HepG2 (cell line): ENCODE data around the gene NF2. TPM values are rescaled to one million over a fixed set of nuclear protein-coding genes. Genes with fewer than 3 reads are reported as not detected.

Experiments
- DMAP1 ChIP-seq: IDR thresholded peaks from 2 replicates; pipeline ENCODE4 v1.6.1; 2016
- ELF3 ChIP-seq: IDR thresholded peaks from 2 replicates; pipeline ENCODE4 v1.6.1; 2016; ENCODE audit warnings: missing genetic modification reagents, missing compliant biosample characterization
- JARID2 ChIP-seq: sonication (generic); formaldehyde crosslinking; IDR thresholded peaks from 2 replicates; pipeline ENCODE4 v1.8.1; 2023; ENCODE audit warnings: missing genetic modification reagents, inconsistent platforms; ENCODE audit not compliant: insufficient replicate concordance
- MLX ChIP-seq: IDR thresholded peaks from 2 replicates; pipeline ENCODE4 v1.6.1; 2016
- MTERF4 ChIP-seq: sonication (generic); formaldehyde crosslinking; IDR thresholded peaks from 2 replicates; pipeline ENCODE4 v1.8.0; 2023; ENCODE audit warnings: mild to moderate bottlenecking, missing genetic modification reagents
- MYNN ChIP-seq: sonication (generic); formaldehyde crosslinking; IDR thresholded peaks from 2 replicates; pipeline ENCODE4 v1.4.0; 2020; ENCODE audit warnings: mild to moderate bottlenecking, low read depth, missing genetic modification reagents
- PHF8 ChIP-seq: sonication (generic); formaldehyde crosslinking; IDR thresholded peaks from 2 replicates; pipeline ENCODE4 v1.5.0; 2020; ENCODE audit warnings: missing genetic modification reagents
- RBM22 ChIP-seq: fragments of 200-400 bp; formaldehyde crosslinking; optimal IDR thresholded peaks from 2 replicates; pipeline ENCODE3; 2017; ENCODE audit warnings: mild to moderate bottlenecking, low read length, moderate library complexity
- SP5 ChIP-seq: IDR thresholded peaks from 2 replicates; pipeline ENCODE4 v1.6.1; 2016; ENCODE audit warnings: low read depth, borderline replicate concordance
- ZBTB38 ChIP-seq: sonication (generic); formaldehyde crosslinking; IDR thresholded peaks from 2 replicates; pipeline ENCODE4 v1.5.1; 2020; ENCODE audit warnings: mild to moderate bottlenecking, missing genetic modification reagents
- ZFP36L1 ChIP-seq: sonication (generic); formaldehyde crosslinking; IDR thresholded peaks from 2 replicates; pipeline ENCODE4 v1.8.0; 2022; ENCODE audit warnings: mild to moderate bottlenecking, missing genetic modification reagents, moderate library complexity
- ZNF468 ChIP-seq: sonication (generic); formaldehyde crosslinking; IDR thresholded peaks from 2 replicates; pipeline ENCODE4 v1.8.0; 2022; ENCODE audit warnings: mild to moderate bottlenecking, moderate library complexity, missing genetic modification reagents
- ZNF607 ChIP-seq: sonication (generic); formaldehyde crosslinking; IDR thresholded peaks from 2 replicates; pipeline ENCODE4 v1.5.1; 2020; ENCODE audit warnings: missing genetic modification reagents, mild to moderate bottlenecking, borderline replicate concordance
- ZNF704 ChIP-seq: sonication (generic); formaldehyde crosslinking; IDR thresholded peaks from 2 replicates; pipeline ENCODE4 v1.8.1; 2023; ENCODE audit warnings: mild to moderate bottlenecking, inconsistent platforms, moderate library complexity, missing genetic modification reagents, borderline replicate concordance
- ZNF761 ChIP-seq: sonication (generic); formaldehyde crosslinking; conservative IDR thresholded peaks from 2 replicates; pipeline ENCODE4 v1.4.0; 2020; ENCODE audit warnings: mild to moderate bottlenecking, missing genetic modification reagents
- ZNF816 ChIP-seq: sonication (generic); formaldehyde crosslinking; IDR thresholded peaks from 2 replicates; pipeline ENCODE4 v1.8.0; 2022; ENCODE audit warnings: missing genetic modification reagents, mild to moderate bottlenecking, borderline replicate concordance
- ZSCAN31 ChIP-seq: sonication (generic); formaldehyde crosslinking; IDR thresholded peaks from 2 replicates; pipeline ENCODE4 v1.5.0; 2020; ENCODE audit warnings: low read depth, mild to moderate bottlenecking, missing genetic modification reagents
- polyA plus RNA-seq, 8 experiments: library from polyadenylated mRNA; depleted of rRNA in 3 of 8; stranded (reverse) in 7 of 8; unstranded in 1 of 8; fragments of >200 nt; fragmentation: Illumina TruSeq in 4 of 8; extraction: Trizol in 4 of 8; gene quantifications; 2 replicates each; pipeline versions ENCODE4 v1.2.1 to v1.2.3, GENCODE V29; 2011 to 2016; ENCODE audit warnings: low read depth in 4 of 8, missing spikeins in 1 of 8, mixed read lengths in 1 of 8; ENCODE audit not compliant: insufficient read depth in 1 of 8
- total RNA-seq, 5 experiments: library from RNA; depleted of rRNA; stranded (reverse); fragments of >200 nt; fragmentation: Illumina TruSeq; extraction: Trizol; gene quantifications; 2 replicates each; pipeline ENCODE4 v1.2.3, GENCODE V29; 2016; ENCODE audit warnings: low read depth in 1 of 5
- TF ChIP-seq, protein P1 (sequence below): sonication (generic); formaldehyde crosslinking; conservative IDR thresholded peaks from 2 replicates; pipeline ENCODE4 v1.4.0; 2020; ENCODE audit warnings: missing genetic modification reagents
- TF ChIP-seq, protein P2 (sequence below): IDR thresholded peaks from 2 replicates; pipeline ENCODE4 v1.6.1; 2016; ENCODE audit warnings: missing compliant biosample characterization, missing genetic modification reagents, borderline replicate concordance
- TF ChIP-seq, protein P3 (sequence below): sonication (generic); formaldehyde crosslinking; IDR thresholded peaks from 2 replicates; pipeline ENCODE4 v1.4.0; 2020; ENCODE audit warnings: missing genetic modification reagents
- TF ChIP-seq, protein P4 (sequence below): sonication (generic); IDR thresholded peaks from 2 replicates; pipeline ENCODE4 v1.6.1; 2016; ENCODE audit warnings: low read depth, borderline replicate concordance

The NF2 gene
- total and polyA plus RNA-seq, 2 of the 13 experiments (the other 11 are each of a cell fraction or from before 2014, with no cell fraction given): 9.3 to 33.3 TPM

DNA sequence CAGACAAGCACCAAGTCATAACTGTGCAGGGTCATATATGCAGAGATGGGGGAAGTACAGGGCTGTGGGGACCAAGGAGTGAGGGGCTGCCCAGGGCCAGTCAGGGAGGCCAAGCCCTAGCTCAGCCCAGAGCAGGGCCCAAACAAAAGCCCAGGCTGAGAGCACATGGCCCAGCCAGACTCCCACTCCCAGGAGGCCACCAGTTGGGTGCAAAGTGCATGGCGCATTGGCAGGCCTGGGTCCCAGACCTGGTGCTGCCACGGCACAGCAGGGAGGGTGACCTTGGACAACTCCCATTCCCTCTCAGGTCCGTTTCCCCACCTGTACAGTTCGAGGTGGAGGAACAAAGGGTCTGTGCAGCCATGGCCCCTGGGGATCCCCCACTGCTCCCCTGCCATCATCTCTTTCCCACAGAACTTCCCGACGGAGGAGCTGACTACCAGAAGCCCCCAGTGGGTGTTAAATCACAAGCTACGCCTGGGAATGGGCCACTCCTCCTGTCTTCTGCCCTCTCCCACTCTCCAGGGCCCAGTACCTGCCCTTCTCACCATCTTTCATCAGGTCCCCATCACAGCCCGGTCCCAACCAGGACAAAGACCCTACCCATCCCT lies 23.1 kb upstream of the NF2 start (continued):
- TF ChIP-seq ZSCAN31 (CRISPR knock-in tag) (peak; percentile 71), MLX (CRISPR knock-in tag) (peak; percentile 87), ZFP36L1 (CRISPR knock-in tag) (0 out of 2 replicates have a peak, but pooled peaks have one; percentile 85), PHF8 (CRISPR knock-in tag) (peak; percentile 63; the same call in 1 of the 2 replicates), SP5 (CRISPR knock-in tag) (no peak; the same call in 1 of the 2 replicates), JARID2 (CRISPR knock-in tag) (peak; percentile 86), ZBTB38 (CRISPR knock-in tag) (peak; percentile 71; the same call in 1 of the 2 replicates), ZNF761 (CRISPR knock-in tag) (peak; percentile 78; the same call in 1 of the 2 replicates), ZNF704 (0 out of 2 replicates have a peak, but pooled peaks have one; percentile 55), MTERF4 (CRISPR knock-in tag) (no peak; the same call in 1 of the 2 replicates), DMAP1 (CRISPR knock-in tag) (peak; percentile 99), ZNF607 (peak; percentile 84), RBM22 (peak; percentile 53), MYNN (no peak), ELF3 (CRISPR knock-in tag) (peak; percentile 78), ZNF468 (CRISPR knock-in tag) (no peak), ZNF816 (peak; percentile 79)
- TF ChIP-seq, protein P1, sequence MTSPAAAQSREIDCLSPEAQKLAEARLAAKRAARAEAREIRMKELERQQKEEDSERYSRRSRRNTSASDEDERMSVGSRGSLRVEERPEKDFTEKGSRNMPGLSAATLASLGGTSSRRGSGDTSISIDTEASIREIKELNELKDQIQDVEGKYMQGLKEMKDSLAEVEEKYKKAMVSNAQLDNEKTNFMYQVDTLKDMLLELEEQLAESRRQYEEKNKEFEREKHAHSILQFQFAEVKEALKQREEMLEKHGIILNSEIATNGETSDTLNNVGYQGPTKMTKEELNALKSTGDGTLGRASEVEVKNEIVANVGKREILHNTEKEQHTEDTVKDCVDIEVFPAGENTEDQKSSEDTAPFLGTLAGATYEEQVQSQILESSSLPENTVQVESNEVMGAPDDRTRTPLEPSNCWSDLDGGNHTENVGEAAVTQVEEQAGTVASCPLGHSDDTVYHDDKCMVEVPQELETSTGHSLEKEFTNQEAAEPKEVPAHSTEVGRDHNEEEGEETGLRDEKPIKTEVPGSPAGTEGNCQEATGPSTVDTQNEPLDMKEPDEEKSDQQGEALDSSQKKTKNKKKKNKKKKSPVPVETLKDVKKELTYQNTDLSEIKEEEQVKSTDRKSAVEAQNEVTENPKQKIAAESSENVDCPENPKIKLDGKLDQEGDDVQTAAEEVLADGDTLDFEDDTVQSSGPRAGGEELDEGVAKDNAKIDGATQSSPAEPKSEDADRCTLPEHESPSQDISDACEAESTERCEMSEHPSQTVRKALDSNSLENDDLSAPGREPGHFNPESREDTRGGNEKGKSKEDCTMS (CRISPR knock-in tag): 0 out of 2 replicates have a peak, but pooled peaks have one; percentile 35
- TF ChIP-seq, protein P2, sequence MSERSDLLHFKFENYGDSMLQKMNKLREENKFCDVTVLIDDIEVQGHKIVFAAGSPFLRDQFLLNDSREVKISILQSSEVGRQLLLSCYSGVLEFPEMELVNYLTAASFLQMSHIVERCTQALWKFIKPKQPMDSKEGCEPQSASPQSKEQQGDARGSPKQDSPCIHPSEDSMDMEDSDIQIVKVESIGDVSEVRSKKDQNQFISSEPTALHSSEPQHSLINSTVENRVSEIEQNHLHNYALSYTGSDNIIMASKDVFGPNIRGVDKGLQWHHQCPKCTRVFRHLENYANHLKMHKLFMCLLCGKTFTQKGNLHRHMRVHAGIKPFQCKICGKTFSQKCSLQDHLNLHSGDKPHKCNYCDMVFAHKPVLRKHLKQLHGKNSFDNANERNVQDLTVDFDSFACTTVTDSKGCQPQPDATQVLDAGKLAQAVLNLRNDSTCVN: peak; percentile 68; the same call in 1 of the 2 replicates
- TF ChIP-seq, protein P3, sequence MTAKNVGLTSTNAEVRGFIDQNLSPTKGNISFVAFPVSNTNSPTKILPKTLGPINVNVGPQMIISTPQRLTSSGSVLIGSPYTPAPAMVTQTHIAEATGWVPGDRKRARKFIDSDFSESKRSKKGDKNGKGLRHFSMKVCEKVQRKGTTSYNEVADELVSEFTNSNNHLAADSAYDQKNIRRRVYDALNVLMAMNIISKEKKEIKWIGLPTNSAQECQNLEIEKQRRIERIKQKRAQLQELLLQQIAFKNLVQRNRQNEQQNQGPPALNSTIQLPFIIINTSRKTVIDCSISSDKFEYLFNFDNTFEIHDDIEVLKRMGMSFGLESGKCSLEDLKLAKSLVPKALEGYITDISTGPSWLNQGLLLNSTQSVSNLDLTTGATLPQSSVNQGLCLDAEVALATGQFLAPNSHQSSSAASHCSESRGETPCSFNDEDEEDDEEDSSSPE: peak; percentile 80
- TF ChIP-seq, protein P4, sequence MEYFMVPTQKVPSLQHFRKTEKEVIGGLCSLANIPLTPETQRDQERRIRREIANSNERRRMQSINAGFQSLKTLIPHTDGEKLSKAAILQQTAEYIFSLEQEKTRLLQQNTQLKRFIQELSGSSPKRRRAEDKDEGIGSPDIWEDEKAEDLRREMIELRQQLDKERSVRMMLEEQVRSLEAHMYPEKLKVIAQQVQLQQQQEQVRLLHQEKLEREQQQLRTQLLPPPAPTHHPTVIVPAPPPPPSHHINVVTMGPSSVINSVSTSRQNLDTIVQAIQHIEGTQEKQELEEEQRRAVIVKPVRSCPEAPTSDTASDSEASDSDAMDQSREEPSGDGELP: peak; percentile 55; the same call in 1 of the 2 replicates
